NB4 (cell line): ENCODE measurements around the gene CIDEC.

ENCODE experiments used
- MYC ChIP-seq: IDR thresholded peaks from 2 replicates; pipeline ENCODE4 v1.6.1; 2011; ENCODE audit warnings: low read depth, low read length
- POLR2A ChIP-seq: IDR thresholded peaks from 2 replicates; pipeline ENCODE4 v1.6.1; 2011; ENCODE audit warnings: mild to moderate bottlenecking; ENCODE audit not compliant: insufficient read length; ENCODE audit errors: extremely low read depth
- TF ChIP-seq, protein P1 (sequence below): IDR thresholded peaks from one replicate; pipeline ENCODE4 v1.5.1; 2012; ENCODE audit warnings: low read depth, low read length
- TF ChIP-seq, protein P2 (sequence below): IDR thresholded peaks from 2 replicates; pipeline ENCODE4 v1.6.1; 2011; ENCODE audit warnings: low read depth, low read length

DNA sequence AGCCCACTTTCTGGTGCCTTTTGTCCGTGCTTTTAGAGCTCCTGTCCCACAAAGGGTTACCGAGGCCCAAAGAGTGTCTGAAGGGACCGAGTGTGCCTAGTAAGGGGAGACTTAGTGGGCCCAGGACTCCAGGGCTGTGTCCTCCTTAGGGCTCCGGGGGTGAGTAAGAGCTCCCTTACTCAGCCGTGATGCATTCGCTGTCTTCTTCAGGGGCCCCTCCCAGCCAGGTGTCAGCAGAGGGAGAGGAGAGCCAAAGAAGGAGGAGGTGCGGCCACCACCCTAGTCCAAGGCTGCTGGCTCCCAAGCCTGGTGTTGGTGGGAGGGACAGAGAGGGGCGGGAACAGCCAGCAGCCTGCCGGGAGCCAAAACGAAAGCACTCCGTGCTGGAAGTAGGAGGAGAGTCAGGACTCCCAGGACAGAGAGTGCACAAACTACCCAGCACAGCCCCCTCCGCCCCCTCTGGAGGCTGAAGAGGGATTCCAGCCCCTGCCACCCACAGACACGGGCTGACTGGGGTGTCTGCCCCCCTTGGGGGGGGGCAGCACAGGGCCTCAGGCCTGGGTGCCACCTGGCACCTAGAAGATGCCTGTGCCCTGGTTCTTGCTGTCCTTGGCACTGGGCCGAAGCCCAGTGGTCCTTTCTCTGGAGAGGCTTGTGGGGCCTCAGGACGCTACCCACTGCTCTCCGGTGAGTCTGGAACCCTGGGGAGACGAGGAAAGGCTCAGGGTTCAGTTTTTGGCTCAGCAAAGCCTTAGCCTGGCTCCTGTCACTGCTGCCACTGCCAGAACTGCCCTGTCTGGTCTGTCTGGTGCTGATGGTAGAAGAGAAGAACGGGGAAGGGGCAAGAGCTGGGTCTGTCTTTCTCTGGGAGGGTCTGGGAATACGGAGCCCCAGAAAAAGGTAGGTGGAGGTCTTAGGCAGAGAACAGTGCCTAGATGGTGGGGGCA, 37.0 kb upstream of the CIDEC start, which contains the start of gene IL17RC:
- no peak for TF ChIP-seq POLR2A
- TF ChIP-seq, protein P1, sequence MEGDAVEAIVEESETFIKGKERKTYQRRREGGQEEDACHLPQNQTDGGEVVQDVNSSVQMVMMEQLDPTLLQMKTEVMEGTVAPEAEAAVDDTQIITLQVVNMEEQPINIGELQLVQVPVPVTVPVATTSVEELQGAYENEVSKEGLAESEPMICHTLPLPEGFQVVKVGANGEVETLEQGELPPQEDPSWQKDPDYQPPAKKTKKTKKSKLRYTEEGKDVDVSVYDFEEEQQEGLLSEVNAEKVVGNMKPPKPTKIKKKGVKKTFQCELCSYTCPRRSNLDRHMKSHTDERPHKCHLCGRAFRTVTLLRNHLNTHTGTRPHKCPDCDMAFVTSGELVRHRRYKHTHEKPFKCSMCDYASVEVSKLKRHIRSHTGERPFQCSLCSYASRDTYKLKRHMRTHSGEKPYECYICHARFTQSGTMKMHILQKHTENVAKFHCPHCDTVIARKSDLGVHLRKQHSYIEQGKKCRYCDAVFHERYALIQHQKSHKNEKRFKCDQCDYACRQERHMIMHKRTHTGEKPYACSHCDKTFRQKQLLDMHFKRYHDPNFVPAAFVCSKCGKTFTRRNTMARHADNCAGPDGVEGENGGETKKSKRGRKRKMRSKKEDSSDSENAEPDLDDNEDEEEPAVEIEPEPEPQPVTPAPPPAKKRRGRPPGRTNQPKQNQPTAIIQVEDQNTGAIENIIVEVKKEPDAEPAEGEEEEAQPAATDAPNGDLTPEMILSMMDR: no peak
- TF ChIP-seq, protein P2, sequence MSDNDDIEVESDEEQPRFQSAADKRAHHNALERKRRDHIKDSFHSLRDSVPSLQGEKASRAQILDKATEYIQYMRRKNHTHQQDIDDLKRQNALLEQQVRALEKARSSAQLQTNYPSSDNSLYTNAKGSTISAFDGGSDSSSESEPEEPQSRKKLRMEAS: no peak
- no peak for TF ChIP-seq MYC
